Mucosa of gallbladder (tissue), 1 donor: ENCODE measurements around the gene KRTAP5-4. TPM values are rescaled to one million over a fixed set of nuclear protein-coding genes. Genes with fewer than 3 reads are reported as not detected.
"Not testable (repeated sequence)": the region's sequence is repeated elsewhere in the genome, so short reads cannot be mapped to it uniquely, and the experiment has no call there.

Experiments used
- DNase-seq: peaks from one replicate; pipeline ENCODE4 v3.0.0-alpha.2; 2020; ENCODE audit warnings: low spot score
- total RNA-seq: library from RNA; stranded (reverse); gene quantifications from one replicate; pipeline ENCODE4 v1.2.1, GENCODE V29; 2021
- donor health status: DM: no; HTN: no; CAD: no.

KRTAP5-4 gene
- total RNA-seq, 1 donor from 2014 or later = not detected

GRCh38 chr11:1600626-1601025 is 21.3 kb downstream of the KRTAP5-4 start:
- DNase-seq = no peak

- no peak for DNase-seq
These were observed 23.1 kb downstream of the KRTAP5-4 start for GRCh38 chr11:1598816-1599215.

- not testable (repeated sequence) for DNase-seq
These were observed 23.5 kb downstream of the KRTAP5-4 start for GRCh38 chr11:1598406-1598805.

GRCh38 chr11:1597994-1598380 is 24.0 kb downstream of the KRTAP5-4 start, which contains the start of gene KRTAP5-2:
TSS of gene KRTAP5-2 (minus strand) at chr11:1598294. CDS start at chr11:1598250, 44 bp downstream.
- DNase-seq = no peak

- DNase-seq = no peak
These were observed 24.5 kb downstream of the KRTAP5-4 start for GRCh38 chr11:1597331-1597993.

- not testable (repeated sequence) for DNase-seq
These were observed 25.3 kb downstream of the KRTAP5-4 start for GRCh38 chr11:1596576-1597121.

GRCh38 chr11:1595994-1596575 is 25.9 kb downstream of the KRTAP5-4 start:
- not testable (repeated sequence) for DNase-seq

- DNase-seq = no peak
These were observed 29.3 kb downstream of the KRTAP5-4 start for GRCh38 chr11:1592628-1593027.

- DNase-seq = no peak
These were observed 31.9 kb downstream of the KRTAP5-4 start for GRCh38 chr11:1589996-1590395.

- DNase-seq = not testable (repeated sequence)
These were observed 32.6 kb downstream of the KRTAP5-4 start for GRCh38 chr11:1589191-1589963.

- no peak for DNase-seq
These were observed 35.2 kb downstream of the KRTAP5-4 start for GRCh38 chr11:1586699-1587098.

- not testable (repeated sequence) for DNase-seq
These were observed 37.1 kb downstream of the KRTAP5-4 start, which contains the start of gene KRTAP5-1 for GRCh38 chr11:1584661-1585370. TSS of gene KRTAP5-1 (minus strand) at chr11:1585283. CDS start at chr11:1585249, 34 bp downstream.

GRCh38 chr11:1582909-1583308 is 39.0 kb downstream of the KRTAP5-4 start:
- DNase-seq = not testable (repeated sequence)

- DNase-seq = no peak
These were observed 40.0 kb downstream of the KRTAP5-4 start for GRCh38 chr11:1581976-1582375.

GRCh38 chr11:1576825-1577224 is 45.1 kb downstream of the KRTAP5-4 start:
- DNase-seq = no peak

- DNase-seq = not testable (repeated sequence)
These were observed 46.2 kb downstream of the KRTAP5-4 start for GRCh38 chr11:1575756-1576155.

GRCh38 chr11:1574933-1575242 is 47.0 kb downstream of the KRTAP5-4 start:
- DNase-seq = no peak

GRCh38 chr11:1574238-1574932 is 47.6 kb downstream of the KRTAP5-4 start:
- DNase-seq = peak; percentile 61

GRCh38 chr11:1573903-1574237 is 48.1 kb downstream of the KRTAP5-4 start:
- peak; percentile 79 for DNase-seq

- peak; percentile 48 for DNase-seq
These were observed 48.6 kb downstream of the KRTAP5-4 start for GRCh38 chr11:1573077-1573902.
